ENCODE measurements around the gene ADM5. TPM values are rescaled to one million over a fixed set of nuclear protein-coding genes. Genes with fewer than 3 reads are reported as not detected.

Gene ADM5
- total RNA-seq, 6 experiments from 2014 or later = 0.19 to 0.70 (median 0.51) TPM

DNA sequence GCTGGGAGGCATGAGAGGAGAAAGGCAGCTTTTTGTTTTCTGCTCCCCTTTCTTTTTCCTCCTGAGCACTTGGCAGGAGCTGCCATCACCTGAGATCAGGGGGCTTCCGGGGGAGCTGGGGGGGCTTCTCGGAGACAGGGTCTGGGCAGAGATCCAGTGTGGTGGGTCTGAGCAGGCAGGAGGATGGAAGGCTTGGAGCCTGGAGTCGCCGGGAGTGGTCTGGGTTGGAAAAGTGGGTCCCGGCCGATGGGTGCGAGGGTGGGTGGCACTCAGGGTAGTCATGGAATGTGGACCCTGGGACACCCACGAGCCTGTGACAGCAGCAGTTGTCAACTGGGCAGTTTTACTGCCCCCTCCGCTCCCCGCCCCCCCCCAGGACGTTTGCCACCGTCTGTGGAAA is 2.2 kb upstream of the ADM5 start:
- Histone ChIP-seq H3K4me1 (peaks cover 0 to 17% (median 2%) of the 10 kb centered on the region in 4 donors), H3K36me3 (peaks cover 0 to 32% (median 6%) of the 10 kb centered on the region in 4 donors), H3K9me3 (no peaks in the 10 kb centered on the region), H3K27me3 (no peaks in the 10 kb centered on the region), H3K27ac (no peak overlapping the region), H3K4me3 (no peak overlapping the region)
- no peak for ATAC-seq
- intact Hi-C loops (cut with DNase I) = loop anchor here in 1 of 2 donors (10.0 kb wide), 1 partner anchor 112 kb away; no protein-coding TSS in a partner anchor
- WGBS (ENCODE audit: insufficient coverage, low coverage, low lambda C conversion rate, missing lambda C conversion rate) = 37% methylated on average over 3 of the region's 12 CpGs
- TF ChIP-seq, protein P1, sequence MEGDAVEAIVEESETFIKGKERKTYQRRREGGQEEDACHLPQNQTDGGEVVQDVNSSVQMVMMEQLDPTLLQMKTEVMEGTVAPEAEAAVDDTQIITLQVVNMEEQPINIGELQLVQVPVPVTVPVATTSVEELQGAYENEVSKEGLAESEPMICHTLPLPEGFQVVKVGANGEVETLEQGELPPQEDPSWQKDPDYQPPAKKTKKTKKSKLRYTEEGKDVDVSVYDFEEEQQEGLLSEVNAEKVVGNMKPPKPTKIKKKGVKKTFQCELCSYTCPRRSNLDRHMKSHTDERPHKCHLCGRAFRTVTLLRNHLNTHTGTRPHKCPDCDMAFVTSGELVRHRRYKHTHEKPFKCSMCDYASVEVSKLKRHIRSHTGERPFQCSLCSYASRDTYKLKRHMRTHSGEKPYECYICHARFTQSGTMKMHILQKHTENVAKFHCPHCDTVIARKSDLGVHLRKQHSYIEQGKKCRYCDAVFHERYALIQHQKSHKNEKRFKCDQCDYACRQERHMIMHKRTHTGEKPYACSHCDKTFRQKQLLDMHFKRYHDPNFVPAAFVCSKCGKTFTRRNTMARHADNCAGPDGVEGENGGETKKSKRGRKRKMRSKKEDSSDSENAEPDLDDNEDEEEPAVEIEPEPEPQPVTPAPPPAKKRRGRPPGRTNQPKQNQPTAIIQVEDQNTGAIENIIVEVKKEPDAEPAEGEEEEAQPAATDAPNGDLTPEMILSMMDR (IDR thresholded peaks at IDR 0.05) = no peak
- no peak for TF ChIP-seq POLR2A (IDR thresholded peaks at IDR 0.05)
- DNase-seq = no peak

GRCh38 chr19:49687566-49688316 is 1.7 kb upstream of the ADM5 start:
- intact Hi-C loops (cut with DNase I) = loop anchor here in 1 of 2 donors (10.0 kb wide), 1 partner anchor 113 kb away; no protein-coding TSS in a partner anchor
- TF ChIP-seq, protein P1 (IDR thresholded peaks at IDR 0.05) = no peak
- no peak for TF ChIP-seq POLR2A (IDR thresholded peaks at IDR 0.05)
- no peaks in the 10 kb centered on the region for H3K9me3 ChIP-seq
- peaks cover 0 to 17% (median 2%) of the 10 kb centered on the region in 4 donors for H3K4me1 ChIP-seq
- peaks cover 0 to 26% (median 4%) of the 10 kb centered on the region in 4 donors for H3K36me3 ChIP-seq
- WGBS (ENCODE audit: insufficient coverage, low coverage, low lambda C conversion rate, missing lambda C conversion rate) = 67% methylated on average over 18 of the region's 26 CpGs
- ATAC-seq (peak; percentile 4 to 31 (median 19)), DNase-seq (no peak)
- H3K27ac ChIP-seq = peak overlapping the region in 1 of 3 donors; percentile 54
- no peak overlapping the region for H3K4me3 ChIP-seq
- no peaks in the 10 kb centered on the region for H3K27me3 ChIP-seq

GRCh38 chr19:49688531-49689132 is 762 bp upstream of the ADM5 start:
- H3K27ac ChIP-seq = peak overlapping the region in 1 of 3 donors; percentile 54
- WGBS (ENCODE audit: insufficient coverage, low coverage, low lambda C conversion rate, missing lambda C conversion rate) = 63% methylated on average over 7 of the region's 12 CpGs

DNA sequence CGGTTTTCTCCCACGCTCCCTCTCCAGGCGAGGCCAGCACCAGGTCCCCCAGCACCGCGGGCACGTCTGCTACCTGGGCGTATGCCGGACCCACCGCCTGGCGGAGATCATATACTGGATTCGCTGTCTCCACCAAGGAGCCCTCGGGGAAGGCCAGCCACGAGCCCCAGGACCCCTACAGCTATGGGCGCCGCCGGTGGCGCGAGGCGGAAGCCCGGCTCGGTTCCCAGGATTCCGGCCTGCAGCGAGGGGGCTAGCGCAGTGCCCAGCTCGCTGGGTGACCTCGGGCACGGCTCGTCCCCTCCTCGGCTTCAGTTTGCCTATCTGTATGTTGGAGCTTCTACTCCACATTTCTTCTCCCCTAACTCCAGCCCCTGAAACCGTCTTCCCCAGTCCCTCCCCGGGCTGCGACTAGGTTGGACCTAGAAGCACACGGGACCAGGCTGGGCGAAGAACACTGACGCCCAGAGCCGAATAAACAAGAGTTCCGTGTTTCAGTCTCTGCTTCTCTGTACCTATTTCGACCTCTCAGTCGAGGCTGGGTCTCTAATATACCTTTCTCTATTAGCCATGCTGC is 773 bp downstream of the ADM5 start:
- Histone ChIP-seq H3K36me3 (peaks cover 0 to 8% (median 3%) of the 10 kb centered on the region in 4 donors), H3K4me3 (peak overlapping the region; percentile 23 to 39 (median 24)), H3K27me3 (no peaks in the 10 kb centered on the region), H3K27ac (peak overlapping the region in 2 of 3 donors; percentile 21 to 54), H3K9me3 (no peaks in the 10 kb centered on the region), H3K4me1 (peaks cover 0 to 17% (median 2%) of the 10 kb centered on the region in 4 donors)
- WGBS (ENCODE audit: insufficient coverage, low coverage, low lambda C conversion rate, missing lambda C conversion rate) = 2% methylated on average over 10 of the region's 39 CpGs
- DNase-seq (no peak), ATAC-seq (peak; percentile 6 to 44 (median 17))
- intact Hi-C loops (cut with DNase I) = no loop called here
- no peak for TF ChIP-seq POLR2A (IDR thresholded peaks at IDR 0.05)
- TF ChIP-seq, protein P1 (IDR thresholded peaks at IDR 0.05) = no peak

More at GRCh38 chr19:49688531-49689132, 762 bp upstream of the ADM5 start:
- DNase-seq (no peak), ATAC-seq (peak in 2 of 4 donors; percentile 4 to 7)
- Histone ChIP-seq H3K27me3 (no peaks in the 10 kb centered on the region), H3K4me3 (no peak overlapping the region), H3K4me1 (peaks cover 0 to 17% (median 2%) of the 10 kb centered on the region in 4 donors), H3K36me3 (peaks cover 0 to 21% (median 4%) of the 10 kb centered on the region in 4 donors), H3K9me3 (no peaks in the 10 kb centered on the region)
- TF ChIP-seq, protein P1 (IDR thresholded peaks at IDR 0.05) = no peak
- no peak for TF ChIP-seq POLR2A (IDR thresholded peaks at IDR 0.05)
- intact Hi-C loops (cut with DNase I) = loop anchor here in 1 of 2 donors (10.0 kb wide), 1 partner anchor 114 kb away; no protein-coding TSS in a partner anchor

All from right lobe of liver (tissue), 6 donors.